HG03103 (cell line): Measurements from ENCODE around the gene P2RY14.
A peak's percentile ranks its signal among the peaks of the same experiment; 100 is the strongest.
"Not testable (repeated sequence)": the region's sequence is repeated elsewhere in the genome, so short reads cannot be mapped to it uniquely, and the experiment has no call there.

Experiments
- ATAC-seq: cut with Tn5 transposase; IDR thresholded peaks from one replicate; pipeline ENCODE4 v1.9.1; 2021; ENCODE audit warnings: low read depth; ENCODE audit not compliant: unreplicated experiment

P2RY14 gene

DNA sequence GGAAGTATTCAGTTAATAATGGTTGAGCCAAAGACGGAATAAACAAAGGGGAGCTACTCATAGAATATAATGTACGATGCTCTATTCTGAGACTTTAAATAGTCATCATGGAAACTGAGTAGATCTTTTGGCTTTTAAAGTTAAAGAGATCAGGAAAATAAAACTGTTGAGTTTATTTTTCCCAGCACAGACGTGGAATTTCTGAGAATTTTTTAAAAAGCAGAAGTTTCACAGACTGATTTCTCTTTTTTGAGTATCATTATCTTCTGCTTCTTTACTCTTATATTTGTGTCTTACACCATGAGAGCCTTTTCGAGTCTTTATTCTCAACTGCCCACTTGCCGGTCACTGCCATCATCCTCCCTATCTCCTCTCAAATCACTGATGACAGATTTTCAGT, 13.2 kb downstream of the P2RY14 start:
- no peak for ATAC-seq

GRCh38 chr3:151264605-151265004, 13.7 kb downstream of the P2RY14 start:
- no peak for ATAC-seq

GRCh38 chr3:151262871-151263525, 15.3 kb downstream of the P2RY14 start:
- ATAC-seq, result no peak

GRCh38 chr3:151259664-151260063, 18.7 kb downstream of the P2RY14 start:
- no peak for ATAC-seq

DNA sequence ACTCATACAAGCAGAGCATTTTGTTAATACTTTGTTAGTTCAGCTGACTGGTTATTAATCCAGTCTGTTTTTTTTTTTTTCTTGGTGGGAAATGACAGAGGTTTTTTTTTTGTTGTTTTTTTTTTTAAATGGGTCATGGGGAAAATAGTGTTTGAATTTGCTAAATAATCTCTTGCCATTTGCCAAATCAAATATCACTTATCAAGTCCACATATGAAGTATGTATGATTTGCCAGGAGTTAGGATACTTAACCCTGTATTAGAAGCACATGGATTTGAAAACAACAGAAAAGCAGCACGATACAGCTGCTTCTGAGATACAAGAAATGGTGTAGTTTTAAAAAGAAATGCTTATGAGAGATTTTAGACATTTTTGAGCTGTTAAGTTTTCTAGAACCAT, 21.6 kb downstream of the P2RY14 start:
- no peak for ATAC-seq

- ATAC-seq, result no peak
Observed at GRCh38 chr3:151248772-151249337, 29.5 kb downstream of the P2RY14 start.

- ATAC-seq, result not testable (repeated sequence)
Observed at GRCh38 chr3:151242006-151242405, 36.3 kb downstream of the P2RY14 start.

DNA sequence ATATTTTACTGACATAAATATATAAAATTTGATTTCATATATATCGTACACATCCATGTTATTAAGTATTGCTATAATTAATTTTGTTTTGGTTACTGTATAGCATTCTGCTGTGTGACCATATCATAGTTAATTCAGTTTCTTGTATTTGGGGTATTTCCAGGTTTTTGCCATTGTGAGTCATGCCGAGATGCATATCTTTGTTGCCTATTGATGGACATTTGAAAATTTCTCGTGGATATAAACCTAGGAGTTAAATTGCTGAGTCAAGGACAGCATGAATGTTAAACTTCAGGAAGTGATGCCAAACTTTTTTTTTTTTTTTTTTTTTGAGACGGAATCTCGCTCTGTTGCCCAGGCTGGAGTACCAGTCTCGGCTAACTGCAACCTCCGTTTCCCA, 41.6 kb downstream of the P2RY14 start:
- ATAC-seq, result no peak

DNA sequence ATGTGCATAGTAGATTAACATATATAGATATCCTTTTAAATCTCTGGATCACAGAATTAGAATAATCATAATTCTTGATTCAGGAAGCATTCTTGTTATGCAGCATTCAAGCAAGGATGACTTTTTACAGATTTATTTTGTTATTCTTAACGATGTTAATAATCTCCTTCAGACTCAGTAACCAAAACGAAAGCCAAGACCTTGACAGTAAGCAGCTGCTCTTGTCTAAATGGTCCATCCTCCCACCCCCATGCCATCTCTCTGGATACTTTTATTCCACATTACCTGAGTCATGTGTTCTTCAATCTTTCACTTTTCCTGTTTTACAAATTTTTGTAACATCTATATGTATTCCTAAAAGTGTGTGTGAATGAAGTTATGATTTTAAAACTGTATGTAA, 42.0 kb downstream of the P2RY14 start:
- no peak for ATAC-seq

- no peak for ATAC-seq
Observed at GRCh38 chr3:151234825-151235224, 43.5 kb downstream of the P2RY14 start.

DNA sequence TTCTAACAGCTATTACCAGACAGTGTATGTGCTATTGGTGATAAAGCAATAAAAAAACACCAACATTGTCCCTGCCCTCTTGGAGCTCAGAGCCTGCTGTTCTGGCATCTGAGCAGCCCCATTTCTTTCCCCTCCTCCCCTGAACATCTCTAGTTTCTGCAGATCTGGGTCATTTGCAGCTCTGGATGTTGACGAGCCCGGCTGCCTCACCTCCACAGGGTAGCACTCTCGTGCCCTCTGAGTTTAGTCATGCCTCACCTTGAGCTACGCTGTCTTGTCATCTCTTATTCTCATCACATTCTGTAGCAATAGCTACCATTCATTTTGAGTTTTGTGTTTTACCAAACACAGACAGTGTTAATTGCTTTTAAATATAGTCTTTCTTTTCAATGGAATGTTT, 45.4 kb downstream of the P2RY14 start:
- ATAC-seq, result no peak

DNA sequence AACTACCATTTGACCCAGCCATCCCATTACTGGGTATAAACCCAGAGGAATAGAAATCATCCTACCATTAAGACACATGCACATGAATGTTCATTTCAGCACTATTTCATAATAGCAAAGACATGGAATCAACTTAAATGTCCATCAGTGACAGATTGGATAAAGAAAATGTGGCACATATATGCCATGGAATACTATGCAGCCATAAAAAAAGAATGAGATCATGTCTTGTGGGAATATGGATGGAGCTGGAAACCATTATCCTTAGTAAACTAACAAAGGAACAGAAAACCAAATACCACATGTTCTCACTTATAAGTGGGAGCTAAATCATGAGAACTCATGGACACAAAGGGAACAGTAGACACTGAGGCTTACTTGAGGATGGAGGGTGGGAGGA, 45.9 kb downstream of the P2RY14 start:
- ATAC-seq, result not testable (repeated sequence)

DNA sequence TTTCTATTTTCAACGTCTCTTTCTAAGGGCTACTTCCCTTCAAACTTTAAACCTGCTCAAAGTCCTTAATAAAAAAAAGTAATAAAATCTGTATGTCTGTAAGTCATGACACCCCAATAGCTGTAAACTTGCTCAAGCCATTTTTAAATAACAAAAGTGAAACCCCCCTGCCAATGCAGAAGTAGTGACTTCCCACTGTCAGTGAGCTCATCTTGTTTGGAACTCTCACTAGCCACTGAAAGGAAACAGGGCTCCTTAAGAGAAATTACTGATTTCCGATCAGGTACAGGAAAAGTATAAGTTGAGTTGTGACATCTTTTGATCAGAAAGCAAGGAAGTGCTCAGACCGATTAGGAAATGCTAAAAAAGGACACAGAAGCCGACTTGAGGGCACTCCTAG, 47.7 kb downstream of the P2RY14 start:
- peak; percentile 51 for ATAC-seq

DNA sequence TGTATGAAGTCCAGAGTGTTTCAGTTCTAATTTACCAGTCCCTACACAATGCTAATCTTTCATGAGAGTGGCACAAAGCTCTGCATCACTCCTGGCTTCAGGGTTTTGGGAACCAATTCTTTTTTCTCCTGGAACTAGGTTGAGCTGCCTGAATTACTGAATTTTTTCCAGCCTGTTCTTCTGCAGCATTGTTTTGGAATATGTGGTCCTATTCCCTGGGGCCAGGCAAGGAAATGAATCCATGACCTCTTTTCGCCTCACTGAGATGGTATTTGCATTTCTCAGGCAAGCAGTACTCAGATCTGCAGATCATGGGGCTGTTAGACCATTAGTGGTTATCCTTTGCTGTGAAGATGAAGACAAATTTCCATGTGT, 49.7 kb downstream of the P2RY14 start:
- ATAC-seq, result no peak

DNA sequence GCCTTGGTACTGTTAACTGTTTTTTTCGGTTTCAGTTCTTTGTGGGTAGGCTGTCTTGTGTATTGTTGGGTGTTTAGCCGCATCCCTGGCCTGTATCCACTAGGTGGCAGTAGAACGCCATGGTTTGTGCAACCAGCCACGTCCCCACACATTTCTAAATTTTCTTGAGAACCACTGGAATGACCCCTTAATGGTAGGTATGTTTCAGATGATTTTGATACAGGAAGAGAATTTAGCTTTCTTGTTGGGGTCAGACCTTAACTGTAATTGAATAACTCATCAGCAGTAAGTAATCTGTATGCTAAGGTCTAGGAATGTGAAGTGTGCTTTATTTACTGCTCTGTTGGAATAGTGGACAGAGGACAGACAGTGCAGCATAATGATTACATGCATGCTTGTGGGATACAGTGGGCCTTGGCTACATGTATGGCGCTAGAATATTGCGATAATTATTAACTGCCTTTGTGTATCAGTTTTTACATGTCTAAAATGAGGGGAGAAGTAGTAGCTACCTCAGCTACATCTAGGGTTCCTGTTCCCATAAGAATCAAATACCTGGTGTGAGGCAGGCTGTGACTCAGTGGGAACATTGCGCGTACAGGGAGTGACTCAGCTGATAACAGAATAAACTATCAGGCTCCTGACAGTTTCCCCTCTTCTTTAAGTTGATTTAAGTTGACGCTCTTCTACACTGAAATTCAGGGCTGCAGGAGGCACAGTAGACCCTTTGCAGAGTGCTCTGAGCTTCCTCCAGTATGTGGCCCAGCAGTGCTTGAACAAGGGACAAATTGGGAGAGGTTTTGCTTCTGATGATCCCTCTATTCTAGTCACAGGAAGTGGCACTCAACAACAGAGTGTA, 50.3 kb downstream of the P2RY14 start:
- ATAC-seq, result peak; percentile 88

DNA sequence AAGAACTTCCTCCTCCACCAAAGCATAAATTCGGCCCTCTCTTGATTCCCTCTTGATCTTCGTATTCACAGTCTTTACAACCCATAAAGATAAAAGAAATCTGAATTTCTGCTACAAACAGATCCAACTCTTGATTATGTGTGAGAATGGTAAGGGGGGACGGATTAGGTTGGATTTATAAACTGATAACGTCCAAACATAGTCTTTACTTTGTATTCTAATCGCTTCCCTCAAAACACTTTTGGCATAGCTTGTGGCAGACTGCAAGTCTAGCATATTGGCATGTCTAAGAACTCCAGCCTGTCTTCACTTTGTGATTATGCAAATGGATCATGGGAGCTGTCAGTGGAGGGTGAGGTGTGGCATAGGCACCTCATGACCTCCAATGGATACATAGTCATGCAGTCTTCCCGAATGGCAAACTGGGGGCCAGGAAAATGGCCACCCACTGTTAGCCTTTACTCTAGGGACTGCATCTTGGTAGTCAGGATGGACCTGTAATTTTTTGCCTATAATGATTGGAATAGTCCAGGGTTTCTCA, 51.0 kb downstream of the P2RY14 start:
- peak; percentile 19 for ATAC-seq

GRCh38 chr3:151226825-151227224, 51.5 kb downstream of the P2RY14 start:
- ATAC-seq, result no peak

DNA sequence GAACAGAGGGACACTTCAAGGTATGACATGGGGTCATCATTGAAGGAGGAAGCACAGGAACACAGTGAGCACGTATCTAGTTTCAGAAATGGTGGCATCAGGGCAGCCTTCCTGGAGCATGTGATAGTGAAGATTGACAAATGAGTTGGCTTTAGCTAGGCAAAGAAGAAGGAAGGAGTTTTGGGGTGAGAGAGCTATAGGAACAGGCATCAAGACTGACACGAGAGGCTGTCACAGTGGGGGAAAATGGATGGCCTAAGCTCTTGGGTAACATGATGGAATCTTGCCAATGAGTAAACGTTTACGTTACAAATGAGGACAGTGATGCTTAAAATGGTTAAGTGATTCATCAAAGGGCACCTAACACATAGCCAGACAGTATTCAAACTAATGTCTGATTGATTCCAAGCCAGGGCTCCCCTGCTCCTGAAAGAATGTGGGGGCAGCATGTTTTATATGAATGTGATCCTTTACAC, 52.2 kb downstream of the P2RY14 start:
- no peak for ATAC-seq

- no peak for ATAC-seq
Observed at GRCh38 chr3:151225040-151225975, 53.0 kb downstream of the P2RY14 start.

- ATAC-seq, result no peak
Observed at GRCh38 chr3:151224268-151224866, 54.0 kb downstream of the P2RY14 start.
